Smooth muscle cell (in vitro differentiated cells): ENCODE data around the gene QSOX1. TPM values are rescaled to one million over a fixed set of nuclear protein-coding genes. Genes with fewer than 3 reads are reported as not detected.
"Not testable (repeated sequence)": the region's sequence is repeated elsewhere in the genome, so short reads cannot be mapped to it uniquely, and the experiment has no call there.

ENCODE experiments used
- DNase-seq: peaks from one replicate; lab custom pipeline; 2025; ENCODE audit not compliant: unreplicated experiment; lab: John Stamatoyannopoulos, UW
- H2AFZ ChIP-seq: fragments of 200-600 bp; sonication (generic); 2 replicates; pipeline ENCODE4 v1.6.0; 2016; ENCODE audit warnings: antibody characterized with exemption, low read depth, mild to moderate bottlenecking
- H3F3A ChIP-seq: fragments of 200-600 bp; sonication (generic); 2 replicates; pipeline ENCODE4 v1.6.0; 2017; ENCODE audit warnings: antibody characterized with exemption, low read depth
- H3K27ac ChIP-seq: fragments of 200-600 bp; sonication (generic); 2 replicates; pipeline ENCODE4 v1.5.1; 2016; ENCODE audit warnings: low read depth, mild to moderate bottlenecking
- H3K27me3 ChIP-seq: fragments of 200-600 bp; sonication (generic); 2 replicates; pipeline ENCODE4 v1.6.1; 2016; ENCODE audit warnings: low read depth, mild to moderate bottlenecking
- H3K36me3 ChIP-seq: fragments of 200-600 bp; sonication (generic); 2 replicates; pipeline ENCODE4 v1.5.1; 2016; ENCODE audit warnings: low read depth
- H3K4me1 ChIP-seq: fragments of 200-600 bp; sonication (generic); 2 replicates; pipeline ENCODE4 v1.5.1; 2016; ENCODE audit warnings: low read depth
- H3K4me2 ChIP-seq: fragments of 200-600 bp; sonication (generic); 2 replicates; pipeline ENCODE4 v1.6.0; 2016; ENCODE audit warnings: mild to moderate bottlenecking
- H3K4me3 ChIP-seq: fragments of 200-600 bp; sonication (generic); 2 replicates; pipeline ENCODE4 v1.5.1; 2016; ENCODE audit warnings: mild to moderate bottlenecking
- H3K79me2 ChIP-seq: fragments of 200-600 bp; sonication (generic); 2 replicates; pipeline ENCODE4 v1.6.0; 2016; ENCODE audit warnings: low read depth, mild to moderate bottlenecking
- H3K9ac ChIP-seq: fragments of 200-600 bp; sonication (generic); 2 replicates; pipeline ENCODE4 v1.6.0; 2016; ENCODE audit warnings: low read depth
- H3K9me3 ChIP-seq: fragments of 200-600 bp; sonication (generic); replicated peaks from 2 replicates; pipeline ENCODE4 v1.5.1; 2016; ENCODE audit warnings: low read depth
- H4K20me1 ChIP-seq: fragments of 200-600 bp; sonication (generic); 2 replicates; pipeline ENCODE4 v1.6.0; 2016; ENCODE audit warnings: low read depth
- WGBS: methylation state at CpG from one replicate; pipeline ENCODE4 v1.1.7; 2016; ENCODE audit warnings: low lambda C conversion rate; 5-methylcytosine and 5-hydroxymethylcytosine counted together
- polyA plus RNA-seq: library from polyadenylated mRNA; unstranded; fragments of >200 nt; fragmentation: Nextera tagmentation; extraction: Ambion mirVana; gene quantifications from 2 replicates; pipeline ENCODE4 v1.2.1, GENCODE V29; 2016
- total RNA-seq: library from RNA; depleted of rRNA; stranded (reverse); fragments of >200 nt; gene quantifications from 2 replicates; pipeline ENCODE4 v1.2.3, GENCODE V29; 2014
- TF ChIP-seq, protein P1 (sequence below): fragments of 200-600 bp; sonication (generic); IDR thresholded peaks from 2 replicates; pipeline ENCODE4 v1.5.1; 2017; ENCODE audit warnings: borderline replicate concordance, mild to moderate bottlenecking, antibody characterized with exemption; ENCODE audit not compliant: insufficient read depth, poor library complexity, severe bottlenecking

The QSOX1 gene
- total and polyA plus RNA-seq, 2 experiments from 2014 or later: 71.5 to 75.8 TPM

DNA sequence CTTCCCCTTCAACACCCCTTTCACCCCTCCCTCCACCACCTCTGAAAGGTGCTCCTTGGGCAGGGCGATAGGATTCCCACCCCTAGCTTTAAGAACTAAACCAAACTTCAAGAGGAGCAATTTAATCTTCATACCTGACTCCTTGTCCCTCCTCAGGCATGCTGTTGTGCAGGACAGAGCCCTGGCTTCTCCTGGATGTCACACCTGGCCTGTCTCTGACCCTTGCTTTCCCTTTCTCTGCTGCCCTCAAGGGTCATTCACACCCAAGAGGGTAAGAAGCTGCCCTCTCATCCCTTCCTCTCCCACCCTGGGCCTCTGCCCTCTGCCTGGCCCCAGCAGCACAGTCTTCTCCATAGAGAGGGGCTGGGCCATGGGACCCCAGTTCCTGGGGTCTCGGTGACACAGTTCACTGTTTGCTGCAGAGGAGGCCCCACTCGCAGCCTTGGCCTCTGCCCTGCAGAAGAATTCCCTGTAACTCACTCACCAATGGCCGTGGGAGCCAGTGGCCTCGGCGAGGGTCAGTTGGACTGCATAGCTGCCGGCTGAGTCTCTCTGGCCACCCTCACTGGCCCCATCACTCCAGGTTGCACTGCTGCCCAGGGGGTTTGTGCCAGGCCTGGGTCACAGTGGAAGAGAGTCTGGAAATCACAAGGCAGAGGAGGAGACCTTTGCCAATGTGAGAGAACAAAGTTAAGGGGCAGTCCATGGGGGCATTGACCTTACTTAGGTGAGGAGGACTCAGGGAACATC lies 47.0 kb downstream of the QSOX1 start:
- H4K20me1 ChIP-seq: no peaks in the 10 kb centered on the region
- H3K4me1 ChIP-seq: no peaks in the 10 kb centered on the region
- no peak overlapping the region for H3K4me2 ChIP-seq
- no peaks in the 10 kb centered on the region for H3F3A ChIP-seq
- H3K9ac ChIP-seq: no peak overlapping the region
- H3K27me3 ChIP-seq: no peaks in the 10 kb centered on the region
- no peak overlapping the region for H3K4me3 ChIP-seq
- 85% methylated on average over 7 of the region's 7 CpGs for WGBS
- no peaks in the 10 kb centered on the region for H3K36me3 ChIP-seq
- no peak overlapping the region for H3K27ac ChIP-seq
- no peaks in the 10 kb centered on the region for H3K79me2 ChIP-seq
- TF ChIP-seq, protein P1, sequence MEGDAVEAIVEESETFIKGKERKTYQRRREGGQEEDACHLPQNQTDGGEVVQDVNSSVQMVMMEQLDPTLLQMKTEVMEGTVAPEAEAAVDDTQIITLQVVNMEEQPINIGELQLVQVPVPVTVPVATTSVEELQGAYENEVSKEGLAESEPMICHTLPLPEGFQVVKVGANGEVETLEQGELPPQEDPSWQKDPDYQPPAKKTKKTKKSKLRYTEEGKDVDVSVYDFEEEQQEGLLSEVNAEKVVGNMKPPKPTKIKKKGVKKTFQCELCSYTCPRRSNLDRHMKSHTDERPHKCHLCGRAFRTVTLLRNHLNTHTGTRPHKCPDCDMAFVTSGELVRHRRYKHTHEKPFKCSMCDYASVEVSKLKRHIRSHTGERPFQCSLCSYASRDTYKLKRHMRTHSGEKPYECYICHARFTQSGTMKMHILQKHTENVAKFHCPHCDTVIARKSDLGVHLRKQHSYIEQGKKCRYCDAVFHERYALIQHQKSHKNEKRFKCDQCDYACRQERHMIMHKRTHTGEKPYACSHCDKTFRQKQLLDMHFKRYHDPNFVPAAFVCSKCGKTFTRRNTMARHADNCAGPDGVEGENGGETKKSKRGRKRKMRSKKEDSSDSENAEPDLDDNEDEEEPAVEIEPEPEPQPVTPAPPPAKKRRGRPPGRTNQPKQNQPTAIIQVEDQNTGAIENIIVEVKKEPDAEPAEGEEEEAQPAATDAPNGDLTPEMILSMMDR: no peak
- no peaks in the 10 kb centered on the region for H3K9me3 ChIP-seq
- no peak for DNase-seq
- no peak overlapping the region for H2AFZ ChIP-seq

GRCh38 chr1:180202588-180202987 lies 47.9 kb downstream of the QSOX1 start:
- H3K4me2 ChIP-seq, H2AFZ ChIP-seq, H4K20me1 ChIP-seq, H3F3A ChIP-seq, H3K9me3 ChIP-seq, DNase-seq, H3K4me3 ChIP-seq, H3K27ac ChIP-seq, H3K4me1 ChIP-seq, H3K79me2 ChIP-seq, H3K36me3 ChIP-seq, H3K9ac ChIP-seq, H3K27me3 ChIP-seq: not testable (repeated sequence)
- WGBS: 93% methylated on average over 5 of the region's 5 CpGs

DNA sequence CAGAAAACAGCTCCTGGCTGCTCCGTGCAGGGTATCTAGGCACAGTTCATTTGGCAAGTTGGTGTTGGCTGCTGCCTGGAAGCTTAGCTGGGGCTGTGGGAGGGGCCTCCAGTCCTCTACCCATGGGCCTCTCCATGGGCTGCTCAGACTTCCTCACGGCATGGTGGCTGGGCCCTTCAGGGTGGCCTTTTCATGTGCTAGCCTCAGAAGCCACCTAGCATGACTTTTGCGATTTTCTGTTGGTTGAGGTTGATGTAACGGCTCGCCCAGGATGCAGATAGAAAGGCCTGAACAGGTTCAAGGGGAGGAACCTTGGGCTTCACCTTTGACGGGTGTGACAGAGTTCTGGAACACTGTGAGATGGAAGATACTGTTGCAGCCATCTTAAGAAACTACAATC lies 49.6 kb downstream of the QSOX1 start:
- Histone ChIP-seq H3F3A (no peaks in the 10 kb centered on the region), H4K20me1 (no peaks in the 10 kb centered on the region), H3K4me2 (no peak overlapping the region), H3K4me3 (no peak overlapping the region), H3K36me3 (no peaks in the 10 kb centered on the region), H3K9ac (no peak overlapping the region), H3K27ac (no peak overlapping the region), H3K79me2 (no peaks in the 10 kb centered on the region), H2AFZ (no peak overlapping the region), H3K4me1 (no peaks in the 10 kb centered on the region), H3K27me3 (no peaks in the 10 kb centered on the region), H3K9me3 (no peaks in the 10 kb centered on the region)
- WGBS: 86% methylated on average over 6 of the region's 6 CpGs
- DNase-seq: no peak
- TF ChIP-seq, protein P1: no peak

DNA sequence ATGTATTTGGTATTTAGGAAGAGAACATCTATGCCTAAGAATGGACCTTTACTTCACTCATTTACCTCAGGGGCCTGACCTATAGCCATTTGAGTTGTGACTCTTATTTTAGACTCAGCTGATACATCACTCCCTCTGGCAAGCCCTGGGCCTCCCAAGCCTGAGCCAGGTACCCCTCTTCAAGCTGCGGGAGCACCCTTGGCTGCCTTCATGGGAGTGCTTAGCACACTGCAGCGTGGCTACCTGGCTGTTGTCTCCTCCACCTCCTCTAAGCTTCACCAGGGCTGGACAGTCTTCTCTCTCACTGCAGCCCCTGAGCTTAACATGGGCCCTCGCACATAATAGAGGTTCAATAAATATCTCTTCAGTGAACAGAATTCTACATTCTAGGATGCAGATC lies 51.9 kb downstream of the QSOX1 start:
- Histone ChIP-seq H3K36me3 (no peaks in the 10 kb centered on the region), H3K9me3 (no peaks in the 10 kb centered on the region), H3K4me1 (no peaks in the 10 kb centered on the region), H4K20me1 (no peaks in the 10 kb centered on the region), H3K9ac (no peak overlapping the region), H2AFZ (no peak overlapping the region), H3K79me2 (no peaks in the 10 kb centered on the region), H3K27me3 (no peaks in the 10 kb centered on the region), H3F3A (no peaks in the 10 kb centered on the region), H3K27ac (no peak overlapping the region), H3K4me2 (no peak overlapping the region), H3K4me3 (no peak overlapping the region)
- WGBS: 93% methylated on average over 3 of the region's 3 CpGs
- no peak for DNase-seq
- TF ChIP-seq, protein P1: no peak
